ENCODE results near the gene CENPN. TPM values are rescaled to one million over a fixed set of nuclear protein-coding genes. Genes with fewer than 3 reads are reported as not detected.

Gene CENPN
- total and polyA plus RNA-seq, 2 of the 13 experiments (the other 11 are each of a cell fraction or from before 2014, with no cell fraction given), result 29.7 to 129 TPM

DNA sequence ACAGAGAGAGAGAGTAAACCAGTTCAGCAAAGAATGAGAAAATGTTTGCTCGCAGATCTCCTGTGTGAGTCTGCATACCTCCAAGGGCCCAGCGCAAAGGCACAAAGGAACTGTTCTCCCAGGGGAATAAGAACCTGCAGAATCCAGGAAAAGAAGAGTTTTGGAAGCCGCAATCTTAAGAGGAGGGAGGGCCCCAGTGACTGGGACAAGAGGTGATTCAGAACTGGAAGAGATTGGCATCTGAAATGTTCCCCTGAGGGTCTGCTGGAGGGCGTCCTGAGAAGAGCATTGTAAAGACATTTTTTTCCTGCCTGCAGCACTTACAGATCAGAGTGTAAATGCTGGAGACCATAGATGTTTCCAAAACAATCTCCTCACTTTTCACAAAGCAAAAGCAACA lies 34.7 kb downstream of the CENPN start (continued):
- TF ChIP-seq, protein P1, sequence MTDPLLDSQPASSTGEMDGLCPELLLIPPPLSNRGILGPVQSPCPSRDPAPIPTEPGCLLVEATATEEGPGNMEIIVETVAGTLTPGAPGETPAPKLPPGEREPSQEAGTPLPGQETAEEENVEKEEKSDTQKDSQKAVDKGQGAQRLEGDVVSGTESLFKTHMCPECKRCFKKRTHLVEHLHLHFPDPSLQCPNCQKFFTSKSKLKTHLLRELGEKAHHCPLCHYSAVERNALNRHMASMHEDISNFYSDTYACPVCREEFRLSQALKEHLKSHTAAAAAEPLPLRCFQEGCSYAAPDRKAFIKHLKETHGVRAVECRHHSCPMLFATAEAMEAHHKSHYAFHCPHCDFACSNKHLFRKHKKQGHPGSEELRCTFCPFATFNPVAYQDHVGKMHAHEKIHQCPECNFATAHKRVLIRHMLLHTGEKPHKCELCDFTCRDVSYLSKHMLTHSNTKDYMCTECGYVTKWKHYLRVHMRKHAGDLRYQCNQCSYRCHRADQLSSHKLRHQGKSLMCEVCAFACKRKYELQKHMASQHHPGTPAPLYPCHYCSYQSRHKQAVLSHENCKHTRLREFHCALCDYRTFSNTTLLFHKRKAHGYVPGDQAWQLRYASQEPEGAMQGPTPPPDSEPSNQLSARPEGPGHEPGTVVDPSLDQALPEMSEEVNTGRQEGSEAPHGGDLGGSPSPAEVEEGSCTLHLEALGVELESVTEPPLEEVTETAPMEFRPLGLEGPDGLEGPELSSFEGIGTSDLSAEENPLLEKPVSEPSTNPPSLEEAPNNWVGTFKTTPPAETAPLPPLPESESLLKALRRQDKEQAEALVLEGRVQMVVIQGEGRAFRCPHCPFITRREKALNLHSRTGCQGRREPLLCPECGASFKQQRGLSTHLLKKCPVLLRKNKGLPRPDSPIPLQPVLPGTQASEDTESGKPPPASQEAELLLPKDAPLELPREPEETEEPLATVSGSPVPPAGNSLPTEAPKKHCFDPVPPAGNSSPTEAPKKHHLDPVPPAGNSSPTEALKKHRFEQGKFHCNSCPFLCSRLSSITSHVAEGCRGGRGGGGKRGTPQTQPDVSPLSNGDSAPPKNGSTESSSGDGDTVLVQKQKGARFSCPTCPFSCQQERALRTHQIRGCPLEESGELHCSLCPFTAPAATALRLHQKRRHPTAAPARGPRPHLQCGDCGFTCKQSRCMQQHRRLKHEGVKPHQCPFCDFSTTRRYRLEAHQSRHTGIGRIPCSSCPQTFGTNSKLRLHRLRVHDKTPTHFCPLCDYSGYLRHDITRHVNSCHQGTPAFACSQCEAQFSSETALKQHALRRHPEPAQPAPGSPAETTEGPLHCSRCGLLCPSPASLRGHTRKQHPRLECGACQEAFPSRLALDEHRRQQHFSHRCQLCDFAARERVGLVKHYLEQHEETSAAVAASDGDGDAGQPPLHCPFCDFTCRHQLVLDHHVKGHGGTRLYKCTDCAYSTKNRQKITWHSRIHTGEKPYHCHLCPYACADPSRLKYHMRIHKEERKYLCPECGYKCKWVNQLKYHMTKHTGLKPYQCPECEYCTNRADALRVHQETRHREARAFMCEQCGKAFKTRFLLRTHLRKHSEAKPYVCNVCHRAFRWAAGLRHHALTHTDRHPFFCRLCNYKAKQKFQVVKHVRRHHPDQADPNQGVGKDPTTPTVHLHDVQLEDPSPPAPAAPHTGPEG (CRISPR knock-in tag; IDR thresholded peaks at IDR 0.05), result no peak
- no peak for TF ChIP-seq MTF2 (CRISPR knock-in tag; IDR thresholded peaks at IDR 0.05; ENCODE audit: borderline replicate concordance)
- no peak for TF ChIP-seq MAFG (CRISPR knock-in tag; IDR thresholded peaks at IDR 0.05)
- TF ChIP-seq GATAD2A (CRISPR knock-in tag; IDR thresholded peaks at IDR 0.05), result no peak
- TF ChIP-seq ATF7 (IDR thresholded peaks at IDR 0.05), result no peak
- no peak for TF ChIP-seq ATF7 (CRISPR knock-in tag; IDR thresholded peaks at IDR 0.05)
- TF ChIP-seq, protein P2, sequence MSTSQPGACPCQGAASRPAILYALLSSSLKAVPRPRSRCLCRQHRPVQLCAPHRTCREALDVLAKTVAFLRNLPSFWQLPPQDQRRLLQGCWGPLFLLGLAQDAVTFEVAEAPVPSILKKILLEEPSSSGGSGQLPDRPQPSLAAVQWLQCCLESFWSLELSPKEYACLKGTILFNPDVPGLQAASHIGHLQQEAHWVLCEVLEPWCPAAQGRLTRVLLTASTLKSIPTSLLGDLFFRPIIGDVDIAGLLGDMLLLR (CRISPR knock-in tag; IDR thresholded peaks at IDR 0.05), result no peak
- TF ChIP-seq, protein P3, sequence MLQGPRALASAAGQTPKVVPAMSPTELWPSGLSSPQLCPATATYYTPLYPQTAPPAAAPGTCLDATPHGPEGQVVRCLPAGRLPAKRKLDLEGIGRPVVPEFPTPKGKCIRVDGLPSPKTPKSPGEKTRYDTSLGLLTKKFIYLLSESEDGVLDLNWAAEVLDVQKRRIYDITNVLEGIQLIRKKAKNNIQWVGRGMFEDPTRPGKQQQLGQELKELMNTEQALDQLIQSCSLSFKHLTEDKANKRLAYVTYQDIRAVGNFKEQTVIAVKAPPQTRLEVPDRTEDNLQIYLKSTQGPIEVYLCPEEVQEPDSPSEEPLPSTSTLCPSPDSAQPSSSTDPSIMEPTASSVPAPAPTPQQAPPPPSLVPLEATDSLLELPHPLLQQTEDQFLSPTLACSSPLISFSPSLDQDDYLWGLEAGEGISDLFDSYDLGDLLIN (CRISPR knock-in tag; IDR thresholded peaks at IDR 0.05; ENCODE audit: borderline replicate concordance), result no peak
- TF ChIP-seq ZNF616 (CRISPR knock-in tag; IDR thresholded peaks at IDR 0.05; ENCODE audit: low read depth), result no peak
- no peak for TF ChIP-seq ZKSCAN8 (CRISPR knock-in tag; IDR thresholded peaks at IDR 0.05; ENCODE audit: borderline replicate concordance)
- no peak for TF ChIP-seq ZBTB38 (CRISPR knock-in tag; IDR thresholded peaks at IDR 0.05)
- TF ChIP-seq, protein P4, sequence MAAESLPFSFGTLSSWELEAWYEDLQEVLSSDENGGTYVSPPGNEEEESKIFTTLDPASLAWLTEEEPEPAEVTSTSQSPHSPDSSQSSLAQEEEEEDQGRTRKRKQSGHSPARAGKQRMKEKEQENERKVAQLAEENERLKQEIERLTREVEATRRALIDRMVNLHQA (CRISPR knock-in tag; IDR thresholded peaks at IDR 0.05), result no peak
- TF ChIP-seq ZNF660 (CRISPR knock-in tag; IDR thresholded peaks at IDR 0.05; ENCODE audit: borderline replicate concordance, low read depth), result no peak

Measured in HepG2 (cell line).